Measurements from ENCODE around the gene KCNH2. TPM values are rescaled to one million over a fixed set of nuclear protein-coding genes. Genes with fewer than 3 reads are reported as not detected.
"Not testable (repeated sequence)": the region's sequence is repeated elsewhere in the genome, so short reads cannot be mapped to it uniquely, and the experiment has no call there.

KCNH2 gene
- total RNA-seq, 4 donors from 2014 or later: 0.12 to 0.56 (median 0.47) TPM

DNA sequence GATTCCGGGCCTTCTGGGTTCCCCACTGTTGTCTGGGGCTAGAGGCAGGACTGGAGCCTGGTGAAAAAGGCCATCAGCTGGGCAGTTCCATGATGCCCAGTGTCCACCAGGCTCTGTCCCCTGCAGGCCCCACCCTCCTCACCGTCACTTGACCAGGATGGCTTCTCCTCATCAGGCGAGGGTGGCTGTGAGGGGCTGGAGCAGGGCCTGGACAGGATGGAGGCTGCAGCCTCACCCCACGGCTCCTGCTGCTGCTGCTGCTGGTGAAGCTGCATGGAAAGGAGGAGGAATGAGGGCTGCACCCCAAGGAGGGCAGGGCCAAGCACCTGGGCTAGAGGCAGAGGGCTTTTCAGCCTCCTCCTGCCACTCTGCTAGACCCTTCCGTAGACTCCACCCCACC, 37.8 kb upstream of the KCNH2 start:
- TF ChIP-seq, protein P1, sequence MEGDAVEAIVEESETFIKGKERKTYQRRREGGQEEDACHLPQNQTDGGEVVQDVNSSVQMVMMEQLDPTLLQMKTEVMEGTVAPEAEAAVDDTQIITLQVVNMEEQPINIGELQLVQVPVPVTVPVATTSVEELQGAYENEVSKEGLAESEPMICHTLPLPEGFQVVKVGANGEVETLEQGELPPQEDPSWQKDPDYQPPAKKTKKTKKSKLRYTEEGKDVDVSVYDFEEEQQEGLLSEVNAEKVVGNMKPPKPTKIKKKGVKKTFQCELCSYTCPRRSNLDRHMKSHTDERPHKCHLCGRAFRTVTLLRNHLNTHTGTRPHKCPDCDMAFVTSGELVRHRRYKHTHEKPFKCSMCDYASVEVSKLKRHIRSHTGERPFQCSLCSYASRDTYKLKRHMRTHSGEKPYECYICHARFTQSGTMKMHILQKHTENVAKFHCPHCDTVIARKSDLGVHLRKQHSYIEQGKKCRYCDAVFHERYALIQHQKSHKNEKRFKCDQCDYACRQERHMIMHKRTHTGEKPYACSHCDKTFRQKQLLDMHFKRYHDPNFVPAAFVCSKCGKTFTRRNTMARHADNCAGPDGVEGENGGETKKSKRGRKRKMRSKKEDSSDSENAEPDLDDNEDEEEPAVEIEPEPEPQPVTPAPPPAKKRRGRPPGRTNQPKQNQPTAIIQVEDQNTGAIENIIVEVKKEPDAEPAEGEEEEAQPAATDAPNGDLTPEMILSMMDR (IDR thresholded peaks at IDR 0.05): no peak
- DNase-seq (ENCODE audit: low spot score) (no peak), ATAC-seq (ENCODE audit: low FRiP score) (no peak)

DNA sequence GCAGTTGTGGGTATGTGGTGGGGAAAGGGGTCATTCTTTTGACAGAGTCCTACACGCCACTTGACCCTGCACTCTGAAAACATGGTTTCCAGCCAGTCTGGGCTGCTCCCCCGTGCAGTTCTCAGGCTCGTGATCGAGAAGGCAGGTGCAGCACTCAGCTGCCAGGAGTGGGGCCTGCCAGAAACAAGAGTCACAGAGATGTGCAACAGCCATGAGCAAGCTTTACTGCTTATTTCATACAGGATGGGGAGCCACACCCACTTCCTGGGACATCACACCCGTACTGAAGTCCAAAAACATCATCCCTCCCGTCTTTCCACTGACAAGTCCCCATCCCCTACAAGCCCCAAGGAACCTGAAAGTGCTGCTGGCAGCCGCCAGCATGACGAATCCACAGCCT, 36.8 kb upstream of the KCNH2 start:
- TF ChIP-seq, protein P1 (IDR thresholded peaks at IDR 0.05): no peak
- DNase-seq (ENCODE audit: low spot score): no peak
- ATAC-seq (ENCODE audit: low FRiP score): no peak

DNA sequence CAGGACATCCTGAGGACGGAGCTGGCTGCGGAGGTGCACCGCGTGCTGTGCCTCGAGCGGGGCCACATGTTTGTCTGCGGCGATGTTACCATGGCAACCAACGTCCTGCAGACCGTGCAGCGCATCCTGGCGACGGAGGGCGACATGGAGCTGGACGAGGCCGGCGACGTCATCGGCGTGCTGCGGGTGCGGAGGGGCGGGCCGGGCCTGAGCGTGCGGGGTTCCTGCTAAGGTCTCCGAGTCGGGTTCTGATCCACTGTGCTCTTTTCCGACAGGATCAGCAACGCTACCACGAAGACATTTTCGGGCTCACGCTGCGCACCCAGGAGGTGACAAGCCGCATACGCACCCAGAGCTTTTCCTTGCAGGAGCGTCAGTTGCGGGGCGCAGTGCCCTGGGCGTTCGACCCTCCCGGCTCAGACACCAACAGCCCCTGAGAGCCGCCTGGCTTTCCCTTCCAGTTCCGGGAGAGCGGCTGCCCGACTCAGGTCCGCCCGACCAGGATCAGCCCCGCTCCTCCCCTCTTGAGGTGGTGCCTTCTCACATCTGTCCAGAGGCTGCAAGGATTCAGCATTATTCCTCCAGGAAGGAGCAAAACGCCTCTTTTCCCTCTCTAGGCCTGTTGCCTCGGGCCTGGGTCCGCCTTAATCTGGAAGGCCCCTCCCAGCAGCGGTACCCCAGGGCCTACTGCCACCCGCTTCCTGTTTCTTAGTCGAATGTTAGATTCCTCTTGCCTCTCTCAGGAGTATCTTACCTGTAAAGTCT, 35.8 kb upstream of the KCNH2 start:
- ATAC-seq (ENCODE audit: low FRiP score): no peak
- TF ChIP-seq, protein P1 (IDR thresholded peaks at IDR 0.05): no peak
- DNase-seq (ENCODE audit: low spot score): no peak

DNA sequence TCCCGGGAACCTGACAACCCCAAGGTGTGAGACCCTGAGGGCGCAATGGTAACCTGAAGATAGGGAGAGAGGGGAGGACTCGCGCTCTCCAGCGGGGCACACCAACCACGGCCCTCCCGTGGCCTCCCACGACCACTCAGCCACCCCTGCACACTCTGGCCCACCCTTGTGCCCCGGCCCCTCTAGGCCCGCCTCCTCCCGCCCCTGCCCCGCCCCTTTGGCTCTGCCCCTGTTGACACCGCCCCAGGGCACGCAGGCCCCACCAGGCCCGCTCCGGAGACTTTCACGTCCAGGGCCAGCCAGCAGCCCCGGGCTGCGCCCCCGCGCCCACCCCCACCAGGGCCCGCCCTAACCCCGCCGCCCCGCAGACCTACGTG, 35.2 kb upstream of the KCNH2 start:
- ATAC-seq (ENCODE audit: low FRiP score) (no peak), DNase-seq (ENCODE audit: low spot score) (no peak)
- TF ChIP-seq, protein P1 (IDR thresholded peaks at IDR 0.05): no peak

DNA sequence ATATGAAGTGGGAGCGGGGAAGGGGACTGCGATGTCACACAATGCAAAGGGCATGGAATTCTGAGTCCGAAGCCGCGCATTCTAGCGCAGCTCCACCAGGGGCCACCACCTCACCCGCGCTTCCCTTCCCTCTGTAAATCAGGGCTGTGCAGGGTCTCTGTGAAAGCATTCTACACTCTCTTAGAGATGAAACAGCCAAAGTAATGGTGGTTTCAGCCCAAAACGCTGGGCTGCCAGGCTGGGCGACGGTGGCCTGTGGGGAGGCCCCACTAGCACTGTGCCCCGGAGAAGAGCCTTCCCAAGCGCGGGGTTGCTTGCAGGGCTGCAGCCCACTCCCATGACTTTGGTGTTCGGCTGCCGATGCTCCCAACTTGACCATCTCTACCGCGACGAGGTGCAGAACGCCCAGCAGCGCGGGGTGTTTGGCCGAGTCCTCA, 34.8 kb upstream of the KCNH2 start:
- TF ChIP-seq, protein P1 (IDR thresholded peaks at IDR 0.05): no peak
- ATAC-seq (ENCODE audit: low FRiP score) (no peak), DNase-seq (ENCODE audit: low spot score) (no peak)

DNA sequence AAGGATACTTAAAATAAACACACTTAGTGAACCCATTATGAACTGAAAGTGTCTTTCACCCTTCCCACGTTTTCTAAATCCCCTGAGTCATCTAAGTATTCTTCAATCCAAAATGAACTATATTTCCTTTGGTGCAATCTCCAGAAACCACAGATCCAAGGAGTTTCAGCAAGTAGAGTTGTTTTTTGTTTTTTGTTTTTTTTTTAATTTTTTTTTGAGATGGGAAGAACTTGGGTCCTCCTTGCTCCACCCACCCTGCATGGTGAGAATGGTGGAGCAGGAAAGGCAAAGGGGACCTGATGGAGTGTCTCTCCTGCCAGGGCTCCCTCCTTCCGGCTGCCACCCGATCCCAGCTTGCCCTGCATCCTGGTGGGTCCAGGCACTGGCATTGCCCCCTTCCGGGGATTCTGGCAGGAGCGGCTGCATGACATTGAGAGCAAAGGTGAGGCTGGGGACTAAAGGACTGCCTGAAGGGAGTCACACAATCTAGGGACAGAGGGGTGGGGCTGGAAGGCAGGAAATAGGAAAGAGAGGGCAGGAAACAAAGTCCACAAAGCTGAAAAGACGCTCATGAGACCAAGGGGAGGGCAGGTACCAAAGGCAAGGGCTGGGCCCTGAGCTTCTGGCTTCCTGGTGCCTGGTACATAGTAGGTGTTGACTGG, 34.0 kb upstream of the KCNH2 start:
- TF ChIP-seq, protein P1 (IDR thresholded peaks at IDR 0.05): no peak

DNA sequence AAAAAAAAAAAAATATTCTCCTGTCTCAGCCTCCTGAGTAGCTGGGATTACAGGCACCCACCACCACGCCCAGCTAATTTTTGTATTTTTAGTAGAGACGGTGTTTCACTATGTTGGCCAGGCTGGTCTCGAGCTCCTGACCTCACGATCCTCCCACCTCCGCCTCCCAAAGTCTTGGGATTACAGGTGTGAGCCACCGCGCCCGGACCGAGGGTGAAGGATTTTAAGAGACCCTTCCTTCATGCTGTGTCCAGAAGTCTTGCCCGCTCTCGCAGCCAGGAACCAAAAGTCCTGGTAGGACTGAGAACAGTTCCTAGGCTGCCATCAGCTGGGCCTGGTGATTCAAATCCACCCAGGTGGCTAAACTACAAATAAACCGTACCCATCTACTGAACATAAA, 33.5 kb upstream of the KCNH2 start:
- not testable (repeated sequence) for ATAC-seq (ENCODE audit: low FRiP score); DNase-seq (ENCODE audit: low spot score)

More for the DNA sequence above, 34.0 kb upstream of the KCNH2 start:
- ATAC-seq (ENCODE audit: low FRiP score) (no peak), DNase-seq (ENCODE audit: low spot score) (no peak)

Measured in omental fat pad (tissue), 4 donors.